ENCODE measurements around the gene EZH2. TPM values are rescaled to one million over a fixed set of nuclear protein-coding genes. Genes with fewer than 3 reads are reported as not detected.

EZH2 gene
- total and polyA plus RNA-seq, 11 donors: 0.61 to 5.4 (median 1.3) TPM

GRCh38 chr7:148915211-148915610 lies 31.1 kb upstream of the EZH2 start:
- no peak for TF ChIP-seq POLR2A (IDR thresholded peaks at IDR 0.05)
- DNase-seq (no peak), ATAC-seq (no peak)
- intact Hi-C loops (cut with DNase I): no loop called here
- WGBS, 4 donors: 72 to 85% (median 81%) methylated on average over 7 of the region's 7 CpGs
- Histone ChIP-seq H3K4me3 (no peak overlapping the region), H3K9me3 (no peaks in the 10 kb centered on the region), H3K4me1 (peaks cover 0 to 17% (median 0%) of the 10 kb centered on the region in 12 donors), H3K27ac (no peak overlapping the region), H3K36me3 (no peaks in the 10 kb centered on the region), H3K27me3 (peaks cover 0 to 6% (median 0%) of the 10 kb centered on the region in 9 donors)

- 68 to 77% (median 73%) methylated on average over 9 to 10 of the region's 10 CpGs for WGBS, 4 donors
- no peaks in the 10 kb centered on the region for H3K36me3 ChIP-seq
- ATAC-seq (peak in 1 of 4 donors; percentile 24), DNase-seq (no peak)
- H3K27ac ChIP-seq: no peak overlapping the region
- H3K9me3 ChIP-seq: no peaks in the 10 kb centered on the region
- no peak for TF ChIP-seq POLR2A (IDR thresholded peaks at IDR 0.05)
- TF ChIP-seq CTCF (IDR thresholded peaks at IDR 0.05): no peak
- H3K4me1 ChIP-seq: peaks cover 0 to 17% (median 0%) of the 10 kb centered on the region in 12 donors
- H3K27me3 ChIP-seq: peaks cover 0 to 6% (median 0%) of the 10 kb centered on the region in 9 donors
- intact Hi-C loops (cut with DNase I): no loop called here
- no peak overlapping the region for H3K4me3 ChIP-seq
These were observed 30.2 kb upstream of the EZH2 start for GRCh38 chr7:148914208-148914777.

- WGBS, 4 donors: 75 to 82% (median 82%) methylated on average over 8 of the region's 8 CpGs
- intact Hi-C loops (cut with DNase I): no loop called here
- Histone ChIP-seq H3K27me3 (peaks cover 0 to 18% (median 3%) of the 10 kb centered on the region in 9 donors), H3K4me1 (peaks cover 0 to 17% (median 0%) of the 10 kb centered on the region in 12 donors), H3K27ac (no peak overlapping the region), H3K4me3 (no peak overlapping the region), H3K9me3 (no peaks in the 10 kb centered on the region), H3K36me3 (no peaks in the 10 kb centered on the region)
- no peak for TF ChIP-seq CTCF (IDR thresholded peaks at IDR 0.05)
- TF ChIP-seq POLR2A (IDR thresholded peaks at IDR 0.05): no peak
- DNase-seq (no peak), ATAC-seq (no peak)
These were observed 28.9 kb upstream of the EZH2 start for GRCh38 chr7:148912758-148913541.

- peaks cover 0 to 20% (median 3%) of the 10 kb centered on the region in 9 donors for H3K27me3 ChIP-seq
- H3K9me3 ChIP-seq: no peaks in the 10 kb centered on the region
- no peak for TF ChIP-seq POLR2A (IDR thresholded peaks at IDR 0.05)
- no peak for TF ChIP-seq CTCF (IDR thresholded peaks at IDR 0.05)
- H3K4me3 ChIP-seq: no peak overlapping the region
- H3K4me1 ChIP-seq: peaks cover 0 to 17% (median 0%) of the 10 kb centered on the region in 12 donors
- intact Hi-C loops (cut with DNase I): no loop called here
- ATAC-seq (no peak), DNase-seq (no peak)
- WGBS, 4 donors: 82 to 90% (median 86%) methylated on average over 4 of the region's 4 CpGs
- H3K27ac ChIP-seq: no peak overlapping the region
- no peaks in the 10 kb centered on the region for H3K36me3 ChIP-seq
These were observed 28.1 kb upstream of the EZH2 start for GRCh38 chr7:148912151-148912550.

All from heart left ventricle (tissue), 16 donors.